ENCODE results near the gene TGIF1.

The TGIF1 gene

DNA sequence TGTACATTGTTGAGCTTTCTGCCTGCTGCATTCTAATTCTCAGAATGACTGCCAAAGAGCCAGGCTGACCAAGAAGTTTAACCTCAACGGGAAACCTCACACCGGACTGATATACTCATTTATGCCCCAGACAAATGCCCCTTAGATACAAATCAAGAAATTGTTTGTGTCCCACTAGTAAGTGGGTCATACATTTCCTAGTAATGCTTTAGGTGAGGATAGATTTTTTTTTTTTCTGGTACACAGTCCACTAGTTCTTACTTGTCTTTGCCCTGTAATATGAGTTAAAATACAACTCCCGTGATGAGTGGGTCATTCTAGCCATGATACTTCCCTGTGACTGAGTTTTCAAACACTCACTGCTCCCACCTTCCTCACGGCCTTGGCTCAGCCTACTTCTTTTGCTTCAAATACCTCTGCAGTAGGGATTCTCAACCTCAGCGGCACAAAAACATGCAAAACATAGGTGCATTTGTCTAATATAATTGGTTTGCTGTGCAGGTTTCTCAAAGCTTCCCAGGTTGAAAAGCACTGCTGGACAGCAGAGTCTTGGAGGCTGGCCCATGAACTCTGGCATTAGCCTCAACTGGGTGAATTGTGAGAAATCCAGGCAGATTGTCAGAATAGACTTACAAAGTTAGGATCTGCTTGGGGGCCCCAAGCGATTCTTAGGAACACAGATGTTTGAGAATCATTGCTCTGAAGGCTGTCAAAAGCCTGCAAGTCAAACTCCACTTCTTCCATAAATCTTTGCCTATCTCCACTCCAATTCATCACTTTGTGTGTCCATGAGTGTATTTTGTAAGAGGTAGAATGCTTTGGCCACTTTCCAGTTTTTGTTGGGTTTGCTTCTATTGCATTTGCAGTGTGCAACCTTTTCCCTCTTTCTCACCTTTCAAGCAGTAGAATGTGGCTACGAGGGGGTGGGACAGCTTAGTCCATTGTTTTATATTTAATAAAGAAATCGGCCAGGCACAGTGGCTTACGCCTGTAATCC is 35.5 kb downstream of the TGIF1 start:
- peak; percentile 18 for DNase-seq (ENCODE audit: low read depth)
- TF ChIP-seq, protein P1, sequence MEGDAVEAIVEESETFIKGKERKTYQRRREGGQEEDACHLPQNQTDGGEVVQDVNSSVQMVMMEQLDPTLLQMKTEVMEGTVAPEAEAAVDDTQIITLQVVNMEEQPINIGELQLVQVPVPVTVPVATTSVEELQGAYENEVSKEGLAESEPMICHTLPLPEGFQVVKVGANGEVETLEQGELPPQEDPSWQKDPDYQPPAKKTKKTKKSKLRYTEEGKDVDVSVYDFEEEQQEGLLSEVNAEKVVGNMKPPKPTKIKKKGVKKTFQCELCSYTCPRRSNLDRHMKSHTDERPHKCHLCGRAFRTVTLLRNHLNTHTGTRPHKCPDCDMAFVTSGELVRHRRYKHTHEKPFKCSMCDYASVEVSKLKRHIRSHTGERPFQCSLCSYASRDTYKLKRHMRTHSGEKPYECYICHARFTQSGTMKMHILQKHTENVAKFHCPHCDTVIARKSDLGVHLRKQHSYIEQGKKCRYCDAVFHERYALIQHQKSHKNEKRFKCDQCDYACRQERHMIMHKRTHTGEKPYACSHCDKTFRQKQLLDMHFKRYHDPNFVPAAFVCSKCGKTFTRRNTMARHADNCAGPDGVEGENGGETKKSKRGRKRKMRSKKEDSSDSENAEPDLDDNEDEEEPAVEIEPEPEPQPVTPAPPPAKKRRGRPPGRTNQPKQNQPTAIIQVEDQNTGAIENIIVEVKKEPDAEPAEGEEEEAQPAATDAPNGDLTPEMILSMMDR (IDR thresholded peaks at IDR 0.05; ENCODE audit: insufficient read depth, low read depth, low read length, missing control alignments), result no peak
- H3K4me3 ChIP-seq (ENCODE audit: low read length), result no peak overlapping the region

DNA sequence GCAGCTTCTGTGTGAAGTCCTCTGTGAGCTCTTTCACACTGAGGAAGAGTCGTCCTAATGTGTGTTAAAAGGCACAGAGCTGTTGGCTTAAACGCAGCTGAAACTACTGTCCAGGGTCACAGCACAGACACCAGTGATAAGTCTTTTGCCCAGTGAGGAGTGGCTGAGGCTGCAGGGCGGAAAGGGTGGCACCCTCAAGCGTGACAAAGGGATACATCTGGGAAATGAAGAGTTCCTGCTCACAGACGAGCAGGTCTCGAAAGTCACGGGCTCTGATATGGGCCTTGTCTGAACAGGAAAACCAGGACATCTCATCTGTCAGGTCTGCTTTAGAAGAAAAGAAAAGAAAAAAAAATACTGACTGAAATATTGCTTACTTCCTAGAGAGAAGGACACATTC is 36.5 kb downstream of the TGIF1 start:
- TF ChIP-seq, protein P1 (IDR thresholded peaks at IDR 0.05; ENCODE audit: insufficient read depth, low read depth, low read length, missing control alignments), result no peak
- DNase-seq (ENCODE audit: low read depth), result no peak
- no peak overlapping the region for H3K4me3 ChIP-seq (ENCODE audit: low read length)

DNA sequence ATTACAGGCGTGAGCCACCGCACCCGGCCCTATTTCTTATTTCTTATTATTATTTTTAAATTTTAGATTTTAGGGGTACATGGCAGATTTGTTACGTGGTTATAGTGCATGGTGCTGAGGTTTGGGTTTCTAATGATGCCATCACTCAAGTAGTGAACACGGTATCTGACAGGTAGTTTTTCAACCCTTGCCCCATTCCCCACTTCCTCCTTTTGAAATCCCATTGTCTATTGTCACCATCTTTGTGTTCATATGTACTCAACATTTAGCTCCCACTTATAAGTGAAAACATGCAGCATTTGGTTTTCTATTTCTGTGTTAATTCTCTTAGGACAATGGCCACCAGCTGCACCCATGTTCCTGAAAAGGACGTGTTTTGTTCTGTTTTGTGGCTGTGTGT is 39.5 kb downstream of the TGIF1 start:
- no peak overlapping the region for H3K4me3 ChIP-seq (ENCODE audit: low read length)
- TF ChIP-seq, protein P1 (IDR thresholded peaks at IDR 0.05; ENCODE audit: insufficient read depth, low read depth, low read length, missing control alignments), result no peak
- DNase-seq (ENCODE audit: low read depth), result no peak

DNA sequence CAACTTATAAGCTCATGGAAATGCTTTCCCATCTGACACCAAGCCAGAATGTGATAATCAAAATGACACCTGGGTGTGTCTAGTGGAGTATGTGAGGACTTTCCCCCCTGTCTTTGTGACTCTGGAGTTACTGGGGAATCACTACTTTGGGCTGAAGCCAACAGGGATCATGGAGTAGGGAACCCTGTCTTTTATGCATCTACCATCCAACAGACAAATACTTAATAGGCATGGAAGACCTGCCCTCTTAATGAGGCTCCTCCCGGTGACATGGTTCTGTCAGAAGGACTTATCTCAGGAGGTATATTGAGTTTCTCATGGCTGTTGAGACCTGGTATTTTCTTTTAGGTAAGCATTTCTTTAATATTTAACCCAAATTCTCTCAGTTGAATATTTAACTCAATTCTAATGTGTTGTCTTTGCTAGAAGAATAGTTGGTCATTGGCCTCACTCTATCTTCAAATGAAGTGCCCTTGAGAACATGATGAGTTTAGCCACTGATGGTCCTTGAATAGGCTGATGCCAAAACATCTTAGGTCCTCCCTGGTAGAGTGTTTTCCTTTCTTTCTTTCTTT is 42.1 kb downstream of the TGIF1 start:
- no peak overlapping the region for H3K4me3 ChIP-seq (ENCODE audit: low read length)
- no peak for DNase-seq (ENCODE audit: low read depth)
- TF ChIP-seq, protein P1 (IDR thresholded peaks at IDR 0.05; ENCODE audit: insufficient read depth, low read depth, low read length, missing control alignments), result no peak

DNA sequence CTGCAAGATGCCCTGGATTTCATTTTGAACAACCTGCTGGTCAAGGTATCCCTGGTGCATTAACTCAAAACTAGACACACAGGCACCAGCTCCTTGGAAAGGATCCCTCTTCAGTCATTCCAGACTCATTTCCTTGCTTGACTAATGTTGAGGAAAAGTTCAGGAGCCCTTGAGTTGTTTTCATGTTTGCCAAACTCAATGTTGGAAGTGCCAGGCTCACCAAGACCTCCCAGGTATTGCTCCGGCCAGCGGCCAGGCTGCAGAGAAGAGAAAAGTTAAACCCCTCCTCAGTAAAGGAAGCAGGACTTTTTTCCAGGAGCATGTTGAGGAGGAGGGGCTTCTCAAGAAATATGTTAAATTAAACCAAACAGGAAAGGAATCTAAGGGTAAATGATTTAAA is 42.7 kb downstream of the TGIF1 start:
- no peak overlapping the region for H3K4me3 ChIP-seq (ENCODE audit: low read length)
- no peak for DNase-seq (ENCODE audit: low read depth)
- TF ChIP-seq, protein P1 (IDR thresholded peaks at IDR 0.05; ENCODE audit: insufficient read depth, low read depth, low read length, missing control alignments), result no peak

DNA sequence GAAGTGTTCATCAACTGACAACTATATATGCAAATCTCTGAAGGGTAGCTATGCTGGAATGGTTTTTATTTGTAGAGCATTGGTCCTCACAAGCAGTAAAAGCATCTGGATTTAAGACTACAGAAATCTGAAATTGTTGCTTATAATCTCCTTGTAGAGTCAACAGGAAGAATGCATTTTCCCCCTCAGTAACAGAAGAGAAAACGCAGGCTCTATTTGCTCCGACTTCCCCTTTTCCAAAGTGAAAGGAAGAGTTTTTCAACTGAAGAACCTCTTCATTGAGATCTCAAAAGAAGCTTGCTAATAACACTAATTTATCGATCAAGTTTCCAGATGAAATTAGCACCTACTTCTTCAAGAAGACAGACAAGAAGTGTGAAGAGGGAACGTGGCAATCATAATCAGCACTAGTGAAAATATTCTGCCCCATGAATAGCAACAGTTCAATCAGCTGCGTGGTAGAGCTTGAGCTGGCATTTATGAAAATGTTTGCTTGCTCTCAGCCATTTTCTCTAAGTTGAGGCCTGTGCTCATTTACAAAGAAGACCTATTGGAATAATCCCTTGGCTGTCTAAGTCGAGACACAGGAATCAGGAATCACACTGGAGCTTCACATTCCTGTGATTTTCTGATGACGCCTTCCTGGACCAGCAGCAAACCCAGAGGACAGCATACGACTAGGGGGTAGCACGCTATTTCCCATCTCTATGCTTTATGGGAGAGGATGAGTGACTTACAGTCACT is 43.7 kb downstream of the TGIF1 start:
- no peak overlapping the region for H3K4me3 ChIP-seq (ENCODE audit: low read length)
- no peak for DNase-seq (ENCODE audit: low read depth)

More for the DNA sequence above, 43.7 kb downstream of the TGIF1 start:
- TF ChIP-seq, protein P1 (IDR thresholded peaks at IDR 0.05; ENCODE audit: insufficient read depth, low read depth, low read length, missing control alignments), result no peak
